Breast epithelium (tissue), 3 donors: Measurements from ENCODE around the gene ITGA8.

Experiments used
- POLR2AphosphoS5 ChIP-seq, 3 donors: sonication (generic); formaldehyde crosslinking; IDR thresholded peaks; one replicate each; pipeline ENCODE4 v1.6.1; 2017; ENCODE audit warnings: antibody characterized with exemption in 3 of 3
- TF ChIP-seq, protein P1 (sequence below), 3 donors: fragments of 450-650 bp; IDR thresholded peaks; one replicate each; pipeline ENCODE4 v1.5.1; 2016 to 2017; ENCODE audit warnings: antibody characterized with exemption in 3 of 3, mild to moderate bottlenecking in 3 of 3, moderate library complexity in 3 of 3

DNA sequence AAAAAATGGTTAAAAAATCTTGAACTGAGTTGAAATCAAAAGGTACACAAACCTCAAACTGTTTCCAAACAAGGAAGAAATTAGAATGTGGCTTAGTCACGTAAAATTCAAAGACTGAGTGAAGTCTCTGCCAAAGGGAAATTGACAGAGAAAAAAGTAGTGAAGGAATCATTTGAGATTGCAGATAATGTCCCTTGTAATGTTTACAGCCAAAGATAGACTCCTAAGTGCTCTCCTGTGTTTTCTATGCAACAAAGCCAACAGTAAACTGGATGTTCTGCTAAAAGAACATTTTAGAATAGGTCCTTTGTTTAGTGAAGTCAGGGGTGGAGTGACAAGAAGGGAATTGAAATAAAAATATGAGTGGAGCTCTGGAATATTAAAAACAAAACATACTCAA, 117.9 kb downstream of the ITGA8 start:
- TF ChIP-seq, protein P1, sequence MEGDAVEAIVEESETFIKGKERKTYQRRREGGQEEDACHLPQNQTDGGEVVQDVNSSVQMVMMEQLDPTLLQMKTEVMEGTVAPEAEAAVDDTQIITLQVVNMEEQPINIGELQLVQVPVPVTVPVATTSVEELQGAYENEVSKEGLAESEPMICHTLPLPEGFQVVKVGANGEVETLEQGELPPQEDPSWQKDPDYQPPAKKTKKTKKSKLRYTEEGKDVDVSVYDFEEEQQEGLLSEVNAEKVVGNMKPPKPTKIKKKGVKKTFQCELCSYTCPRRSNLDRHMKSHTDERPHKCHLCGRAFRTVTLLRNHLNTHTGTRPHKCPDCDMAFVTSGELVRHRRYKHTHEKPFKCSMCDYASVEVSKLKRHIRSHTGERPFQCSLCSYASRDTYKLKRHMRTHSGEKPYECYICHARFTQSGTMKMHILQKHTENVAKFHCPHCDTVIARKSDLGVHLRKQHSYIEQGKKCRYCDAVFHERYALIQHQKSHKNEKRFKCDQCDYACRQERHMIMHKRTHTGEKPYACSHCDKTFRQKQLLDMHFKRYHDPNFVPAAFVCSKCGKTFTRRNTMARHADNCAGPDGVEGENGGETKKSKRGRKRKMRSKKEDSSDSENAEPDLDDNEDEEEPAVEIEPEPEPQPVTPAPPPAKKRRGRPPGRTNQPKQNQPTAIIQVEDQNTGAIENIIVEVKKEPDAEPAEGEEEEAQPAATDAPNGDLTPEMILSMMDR (IDR thresholded peaks at IDR 0.05), result no peak
- no peak for TF ChIP-seq POLR2AphosphoS5 (IDR thresholded peaks at IDR 0.05)
